ENCODE results near the gene DENND1A. TPM values are rescaled to one million over a fixed set of nuclear protein-coding genes. Genes with fewer than 3 reads are reported as not detected.

Gene DENND1A
- total and polyA plus RNA-seq, 2 experiments from 2014 or later: 13.1 to 28.7 TPM

GRCh38 chr9:123423311-123423640, 506.6 kb downstream of the DENND1A start:
- Mint-ChIP-seq H3K9me3 (no peaks in the 10 kb centered on the region), H3K4me1 (peaks cover 50% of the 10 kb centered on the region), H3K4me3 (no peak overlapping the region), H3K27ac (no peak overlapping the region), H3K27me3 (ENCODE audit: insufficient read depth, low read depth, poor library complexity) (peaks cover 14% of the 10 kb centered on the region), H3K36me3 (ENCODE audit: low read depth) (no peaks in the 10 kb centered on the region)
- Histone ChIP-seq H3K4me3 (no peak overlapping the region), H3K9me2 (ENCODE audit: insufficient read depth) (no peaks in the 10 kb centered on the region), H3K27me3 (ENCODE audit: insufficient read depth) (no peaks in the 10 kb centered on the region), H3K36me3 (ENCODE audit: insufficient read depth) (no peaks in the 10 kb centered on the region), H3K27ac (ENCODE audit: low read depth) (no peak overlapping the region), H3K79me2 (replicated peaks; ENCODE audit: insufficient read depth) (no peaks in the 10 kb centered on the region), H2AFZ (no peak overlapping the region), H3K4me1 (ENCODE audit: insufficient read depth) (peaks cover 28% of the 10 kb centered on the region), H3K4me2 (0 out of 2 replicates have a peak overlapping the region, but pooled peaks have one; percentile 46), H3F3A (replicated peaks; ENCODE audit: low read depth) (0 out of 2 replicates have a peak, but pooled peaks cover 3% of the 10 kb centered on the region), H4K20me1 (replicated peaks; ENCODE audit: insufficient read depth) (no peaks in the 10 kb centered on the region)
- ATAC-seq: peak; percentile 19; the same call in 1 of the 3 replicates
- TF ChIP-seq CTCF (conservative IDR thresholded peaks at IDR 0.05; ENCODE audit: low read depth in 2 of 2) (no peak), JUNB (IDR thresholded peaks at IDR 0.05; ENCODE audit: unreplicated experiment) (no peak), REST (IDR thresholded peaks at IDR 0.05; ENCODE audit: unreplicated experiment) (no peak), CREB1 (CRISPR knock-in tag; IDR thresholded peaks at IDR 0.05; ENCODE audit: low read depth) (no peak), EZH2phosphoT487 (IDR thresholded peaks at IDR 0.05; ENCODE audit: unreplicated experiment) (no peak), ZNF462 (CRISPR knock-in tag; IDR thresholded peaks at IDR 0.05) (no peak), EZH2 (IDR thresholded peaks at IDR 0.05; ENCODE audit: low read depth, unreplicated experiment) (no peak), STAT1 (IDR thresholded peaks at IDR 0.05; ENCODE audit: unreplicated experiment) (no peak), ZNF331 (CRISPR knock-in tag; IDR thresholded peaks at IDR 0.05; ENCODE audit: low read depth) (no peak), ZNF114 (CRISPR knock-in tag; IDR thresholded peaks at IDR 0.05) (no peak), NANOG (IDR thresholded peaks at IDR 0.05; ENCODE audit: borderline replicate concordance) (no peak), POLR2AphosphoS5 (IDR thresholded peaks at IDR 0.05; ENCODE audit: low read depth) (no peak)
- TF ChIP-seq, protein P1, sequence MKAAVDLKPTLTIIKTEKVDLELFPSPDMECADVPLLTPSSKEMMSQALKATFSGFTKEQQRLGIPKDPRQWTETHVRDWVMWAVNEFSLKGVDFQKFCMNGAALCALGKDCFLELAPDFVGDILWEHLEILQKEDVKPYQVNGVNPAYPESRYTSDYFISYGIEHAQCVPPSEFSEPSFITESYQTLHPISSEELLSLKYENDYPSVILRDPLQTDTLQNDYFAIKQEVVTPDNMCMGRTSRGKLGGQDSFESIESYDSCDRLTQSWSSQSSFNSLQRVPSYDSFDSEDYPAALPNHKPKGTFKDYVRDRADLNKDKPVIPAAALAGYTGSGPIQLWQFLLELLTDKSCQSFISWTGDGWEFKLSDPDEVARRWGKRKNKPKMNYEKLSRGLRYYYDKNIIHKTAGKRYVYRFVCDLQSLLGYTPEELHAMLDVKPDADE (IDR thresholded peaks at IDR 0.05): no peak
- DNase-seq (ENCODE audit: low spot score): no peak
